Measurements from ENCODE around the gene VDR. TPM values are rescaled to one million over a fixed set of nuclear protein-coding genes. Genes with fewer than 3 reads are reported as not detected.

Gene VDR
- total and polyA plus RNA-seq, 2 experiments from 2014 or later, result 3.2 to 4.9 TPM

GRCh38 chr12:47938594-47938993, 33.8 kb upstream of the VDR start:
- Histone ChIP-seq H3K36me3 (replicated peaks; ENCODE audit: insufficient read depth, low read depth) (no peaks in the 10 kb centered on the region), H3K4me1 (ENCODE audit: insufficient read depth) (no peaks in the 10 kb centered on the region), H2AFZ (no peak overlapping the region), H3K9me2 (replicated peaks; ENCODE audit: insufficient read depth) (no peaks in the 10 kb centered on the region), H3K27ac (no peak overlapping the region), H3K27me3 (no peaks in the 10 kb centered on the region), H3K4me2 (no peak overlapping the region), H4K20me1 (ENCODE audit: insufficient read depth, poor library complexity, severe bottlenecking) (no peaks in the 10 kb centered on the region), H3K4me3 (no peak overlapping the region), H3K9me3 (ENCODE audit: low read depth) (no peaks in the 10 kb centered on the region), H3K79me2 (no peaks in the 10 kb centered on the region)
- TF ChIP-seq CTCF (IDR thresholded peaks at IDR 0.05; ENCODE audit: poor library complexity), result no peak
- TF ChIP-seq EZH2phosphoT487 (IDR thresholded peaks at IDR 0.05; ENCODE audit: low read depth, severe bottlenecking, unreplicated experiment), result no peak
- TF ChIP-seq EZH2 (IDR thresholded peaks at IDR 0.05; ENCODE audit: borderline replicate concordance), result no peak
- 88% methylated on average over 4 of the region's 4 CpGs for WGBS (ENCODE audit: low lambda C conversion rate, missing lambda C conversion rate)
- DNase-seq (ENCODE audit: low spot score), result no peak

- H3K27ac ChIP-seq, result no peak overlapping the region
Observed at GRCh38 chr12:47938093-47938492, 33.3 kb upstream of the VDR start.

GRCh38 chr12:47935184-47935583, 30.4 kb upstream of the VDR start:
- H3K36me3 ChIP-seq (replicated peaks; ENCODE audit: insufficient read depth, low read depth), result no peaks in the 10 kb centered on the region
- WGBS (ENCODE audit: low lambda C conversion rate, missing lambda C conversion rate), result 24% methylated on average over 9 of the region's 9 CpGs
- H3K4me1 ChIP-seq (ENCODE audit: insufficient read depth), result no peaks in the 10 kb centered on the region
- H3K79me2 ChIP-seq, result no peaks in the 10 kb centered on the region
- H3K9me3 ChIP-seq (ENCODE audit: low read depth), result no peaks in the 10 kb centered on the region
- no peak overlapping the region for H2AFZ ChIP-seq
- no peak overlapping the region for H3K4me2 ChIP-seq
- no peaks in the 10 kb centered on the region for H3K9me2 ChIP-seq (replicated peaks; ENCODE audit: insufficient read depth)
- no peak overlapping the region for H3K4me3 ChIP-seq
- DNase-seq (ENCODE audit: low spot score), result peak; percentile 67
- H3K27me3 ChIP-seq, result no peaks in the 10 kb centered on the region
- no peaks in the 10 kb centered on the region for H4K20me1 ChIP-seq (ENCODE audit: insufficient read depth, poor library complexity, severe bottlenecking)
- H3K27ac ChIP-seq, result no peak overlapping the region
- no peak for TF ChIP-seq EZH2phosphoT487 (IDR thresholded peaks at IDR 0.05; ENCODE audit: low read depth, severe bottlenecking, unreplicated experiment)
- TF ChIP-seq EZH2 (IDR thresholded peaks at IDR 0.05; ENCODE audit: borderline replicate concordance), result no peak

More at GRCh38 chr12:47938093-47938492, 33.3 kb upstream of the VDR start:
- no peaks in the 10 kb centered on the region for H3K36me3 ChIP-seq (replicated peaks; ENCODE audit: insufficient read depth, low read depth)
- H4K20me1 ChIP-seq (ENCODE audit: insufficient read depth, poor library complexity, severe bottlenecking), result no peaks in the 10 kb centered on the region
- H3K4me1 ChIP-seq (ENCODE audit: insufficient read depth), result no peaks in the 10 kb centered on the region
- H3K79me2 ChIP-seq, result no peaks in the 10 kb centered on the region
- H3K27me3 ChIP-seq, result no peaks in the 10 kb centered on the region
- TF ChIP-seq EZH2phosphoT487 (IDR thresholded peaks at IDR 0.05; ENCODE audit: low read depth, severe bottlenecking, unreplicated experiment) (no peak), EZH2 (IDR thresholded peaks at IDR 0.05; ENCODE audit: borderline replicate concordance) (no peak), CTCF (IDR thresholded peaks at IDR 0.05; ENCODE audit: poor library complexity) (no peak)
- H2AFZ ChIP-seq, result no peak overlapping the region
- H3K9me3 ChIP-seq (ENCODE audit: low read depth), result no peaks in the 10 kb centered on the region
- 100% methylated on average over 1 of the region's 1 CpG for WGBS (ENCODE audit: low lambda C conversion rate, missing lambda C conversion rate)
- no peak overlapping the region for H3K4me2 ChIP-seq
- H3K4me3 ChIP-seq, result no peak overlapping the region
- DNase-seq (ENCODE audit: low spot score), result no peak
- H3K9me2 ChIP-seq (replicated peaks; ENCODE audit: insufficient read depth), result no peaks in the 10 kb centered on the region

- no peak for DNase-seq (ENCODE audit: low spot score)
- no peaks in the 10 kb centered on the region for H3K36me3 ChIP-seq (replicated peaks; ENCODE audit: insufficient read depth, low read depth)
- H4K20me1 ChIP-seq (ENCODE audit: insufficient read depth, poor library complexity, severe bottlenecking), result no peaks in the 10 kb centered on the region
- WGBS (ENCODE audit: low lambda C conversion rate, missing lambda C conversion rate), result 76% methylated on average over 1 of the region's 1 CpG
- no peak overlapping the region for H2AFZ ChIP-seq
- no peaks in the 10 kb centered on the region for H3K79me2 ChIP-seq
- no peaks in the 10 kb centered on the region for H3K9me3 ChIP-seq (ENCODE audit: low read depth)
- H3K9me2 ChIP-seq (replicated peaks; ENCODE audit: insufficient read depth), result no peaks in the 10 kb centered on the region
- no peak overlapping the region for H3K27ac ChIP-seq
- no peaks in the 10 kb centered on the region for H3K4me1 ChIP-seq (ENCODE audit: insufficient read depth)
- TF ChIP-seq CTCF (IDR thresholded peaks at IDR 0.05; ENCODE audit: poor library complexity) (no peak), EZH2phosphoT487 (IDR thresholded peaks at IDR 0.05; ENCODE audit: low read depth, severe bottlenecking, unreplicated experiment) (no peak), EZH2 (IDR thresholded peaks at IDR 0.05; ENCODE audit: borderline replicate concordance) (no peak)
- H3K4me2 ChIP-seq, result no peak overlapping the region
- no peak overlapping the region for H3K4me3 ChIP-seq
- H3K27me3 ChIP-seq, result no peaks in the 10 kb centered on the region
Observed at GRCh38 chr12:47931187-47931586, 26.4 kb upstream of the VDR start.
